PC-9 (cell line): ENCODE measurements around the gene PFDN4. TPM values are rescaled to one million over a fixed set of nuclear protein-coding genes. Genes with fewer than 3 reads are reported as not detected.
A peak's percentile ranks its signal among the peaks of the same experiment; 100 is the strongest.

Experiments used
- BruUV-seq: library from RNA; stranded (reverse); fragments of 400-500 nt; replicated peaks from 2 replicates; lab custom pipeline; 2021; lab: Mats Ljungman, UMichigan
- CTCF ChIA-PET: fragments of 300-600 bp; sonication (Branson Sonifier 250); formaldehyde crosslinking; loops from one replicate; lab custom pipeline; 2022; ENCODE audit warnings: antibody characterized with exemption; lab: Charles Lee
- POLR2A ChIA-PET: fragments of 300-600 bp; sonication (Branson Sonifier 250); formaldehyde crosslinking; loops from one replicate; lab custom pipeline; 2022; ENCODE audit warnings: antibody characterized with exemption; ENCODE audit not compliant: unreplicated experiment; lab: Charles Lee
- DNase-seq, 2 experiments: peaks; one replicate each; pipeline versions ENCODE4 v3.0.0 to v3.0.0-alpha.2; 2015 to 2022; ENCODE audit warnings: mixed read lengths in 1 of 2
- H2AFZ ChIP-seq: fragments of 200-600 bp; sonication (generic); 2 replicates; pipeline ENCODE4 v1.8.1; 2017; ENCODE audit warnings: antibody characterized with exemption
- H3F3A ChIP-seq: fragments of 200-600 bp; sonication (generic); 2 replicates; pipeline ENCODE4 v1.8.1; 2017; ENCODE audit warnings: antibody characterized with exemption, mild to moderate bottlenecking, low read depth; ENCODE audit not compliant: insufficient read depth
- H3K27ac ChIP-seq: fragments of 200-600 bp; sonication (generic); 2 replicates; pipeline ENCODE4 v1.6.1; 2016; ENCODE audit warnings: mixed run types
- H3K27me3 ChIP-seq: fragments of 200-600 bp; sonication (generic); 2 replicates; pipeline ENCODE4 v1.6.1; 2016; ENCODE audit warnings: low read depth, mixed run types; ENCODE audit not compliant: insufficient read depth
- H3K36me3 ChIP-seq: fragments of 200-600 bp; sonication (generic); 2 replicates; pipeline ENCODE4 v1.6.1; 2016; ENCODE audit warnings: low read depth, mixed run types
- H3K4me1 ChIP-seq: fragments of 200-600 bp; sonication (generic); replicated peaks from 2 replicates; pipeline ENCODE4 v1.6.1; 2016; ENCODE audit warnings: mixed run types; ENCODE audit not compliant: insufficient read depth
- H3K4me2 ChIP-seq: fragments of 200-600 bp; sonication (generic); 2 replicates; pipeline ENCODE4 v1.6.1; 2017; ENCODE audit warnings: mixed run types
- H3K4me3 ChIP-seq: fragments of 200-600 bp; sonication (generic); 2 replicates; pipeline ENCODE4 v1.6.1; 2016; ENCODE audit warnings: mixed run types
- H3K79me2 ChIP-seq: fragments of 200-600 bp; sonication (generic); 2 replicates; pipeline ENCODE4 v1.6.1; 2017; ENCODE audit warnings: low read depth, mixed run types
- H3K9me2 ChIP-seq: fragments of 200-600 bp; sonication (generic); 2 replicates; pipeline ENCODE4 v1.8.1; 2017; ENCODE audit warnings: mild to moderate bottlenecking; ENCODE audit not compliant: insufficient read depth
- H3K9me3 ChIP-seq: fragments of 200-600 bp; sonication (generic); 2 replicates; pipeline ENCODE4 v1.8.1; 2016; ENCODE audit warnings: low read depth; ENCODE audit not compliant: insufficient read depth
- H4K20me1 ChIP-seq: fragments of 200-600 bp; sonication (generic); 2 replicates; pipeline ENCODE4 v1.8.1; 2017; ENCODE audit not compliant: insufficient read depth
- EZH2 ChIP-seq: fragments of 200-600 bp; sonication (generic); IDR thresholded peaks from 2 replicates; pipeline ENCODE4 v1.8.0; 2017; ENCODE audit warnings: antibody characterized with exemption, low read depth
- intact Hi-C: fragments of 100-400 bp; cut with micrococcal nuclease; formaldehyde crosslinking; loops from one replicate; pipeline ENCODE4 v1.10.0; 2022; ENCODE audit not compliant: unreplicated experiment
- total RNA-seq: library from RNA; stranded (reverse); gene quantifications from 2 replicates; pipeline ENCODE4 v1.2.3, GENCODE V29; 2021
- TF ChIP-seq, protein P1 (sequence below): fragments of 200-600 bp; sonication (generic); conservative IDR thresholded peaks from 2 replicates; pipeline ENCODE4 v1.6.1; 2017; ENCODE audit warnings: mixed run types, antibody characterized with exemption, mild to moderate bottlenecking, moderate library complexity

The PFDN4 gene
- total RNA-seq, 1 experiment from 2014 or later: 49.5 TPM

DNA sequence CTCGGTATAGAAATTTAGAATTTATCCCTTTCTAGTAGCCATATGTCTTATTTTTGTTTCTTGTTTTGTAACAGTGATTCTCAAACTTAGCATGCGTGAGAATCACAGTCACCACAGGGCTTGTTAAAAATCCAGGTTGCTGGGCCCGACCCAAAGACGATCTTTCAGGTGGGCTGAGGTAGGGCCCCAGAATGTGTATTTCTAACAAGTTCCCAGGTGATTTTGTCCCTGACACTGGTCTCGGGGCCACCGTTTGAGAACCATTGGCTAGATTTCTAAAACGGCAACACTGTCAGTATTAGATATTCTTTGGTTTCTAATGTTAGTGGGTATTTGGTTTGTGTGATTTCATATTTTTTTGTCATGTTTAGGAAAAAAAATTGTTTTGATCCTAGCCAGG is 9.9 kb downstream of the PFDN4 start:
- Histone ChIP-seq H3K4me3 (no peak overlapping the region), H3F3A (peaks cover 20% of the 10 kb centered on the region), H3K4me2 (no peak overlapping the region), H3K27ac (no peak overlapping the region), H3K9me2 (no peaks in the 10 kb centered on the region), H3K79me2 (peaks cover 15% of the 10 kb centered on the region), H3K27me3 (no peaks in the 10 kb centered on the region), H3K36me3 (peaks cover 21% of the 10 kb centered on the region; the same call in 1 of the 2 replicates), H2AFZ (no peak overlapping the region), H4K20me1 (peaks cover 6% of the 10 kb centered on the region), H3K9me3 (no peaks in the 10 kb centered on the region), H3K4me1 (peaks cover 9% of the 10 kb centered on the region)
- ChIA-PET POLR2A (no interaction called here), CTCF (no interaction called here)
- no peak for DNase-seq
- no TSS peak for BruUV-seq
- TF ChIP-seq, protein P1, sequence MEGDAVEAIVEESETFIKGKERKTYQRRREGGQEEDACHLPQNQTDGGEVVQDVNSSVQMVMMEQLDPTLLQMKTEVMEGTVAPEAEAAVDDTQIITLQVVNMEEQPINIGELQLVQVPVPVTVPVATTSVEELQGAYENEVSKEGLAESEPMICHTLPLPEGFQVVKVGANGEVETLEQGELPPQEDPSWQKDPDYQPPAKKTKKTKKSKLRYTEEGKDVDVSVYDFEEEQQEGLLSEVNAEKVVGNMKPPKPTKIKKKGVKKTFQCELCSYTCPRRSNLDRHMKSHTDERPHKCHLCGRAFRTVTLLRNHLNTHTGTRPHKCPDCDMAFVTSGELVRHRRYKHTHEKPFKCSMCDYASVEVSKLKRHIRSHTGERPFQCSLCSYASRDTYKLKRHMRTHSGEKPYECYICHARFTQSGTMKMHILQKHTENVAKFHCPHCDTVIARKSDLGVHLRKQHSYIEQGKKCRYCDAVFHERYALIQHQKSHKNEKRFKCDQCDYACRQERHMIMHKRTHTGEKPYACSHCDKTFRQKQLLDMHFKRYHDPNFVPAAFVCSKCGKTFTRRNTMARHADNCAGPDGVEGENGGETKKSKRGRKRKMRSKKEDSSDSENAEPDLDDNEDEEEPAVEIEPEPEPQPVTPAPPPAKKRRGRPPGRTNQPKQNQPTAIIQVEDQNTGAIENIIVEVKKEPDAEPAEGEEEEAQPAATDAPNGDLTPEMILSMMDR: no peak
- TF ChIP-seq EZH2: no peak
- intact Hi-C loops: loop anchor here (5.0 kb wide), 1 partner anchor 380 kb away; no protein-coding TSS in a partner anchor

DNA sequence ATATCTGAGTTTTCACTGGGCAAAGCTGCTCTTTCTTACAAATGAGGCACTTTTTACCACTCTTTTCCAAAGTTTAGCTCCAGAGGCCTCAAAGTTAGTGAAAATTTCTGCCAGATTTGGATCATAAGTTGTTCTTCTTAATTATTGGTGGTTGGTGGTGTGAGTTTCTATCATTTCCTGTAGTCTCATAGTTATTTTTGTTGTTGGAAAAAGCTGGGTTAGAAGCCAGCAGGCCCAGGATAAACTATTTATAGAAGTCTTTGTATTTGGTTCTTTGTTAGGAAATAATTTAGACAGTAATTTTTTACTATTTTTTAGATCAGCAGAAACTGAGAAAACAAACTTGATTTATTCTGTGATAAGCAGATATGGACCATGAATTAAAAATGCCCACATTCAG is 10.6 kb downstream of the PFDN4 start:
- no peaks in the 10 kb centered on the region for H3K9me2 ChIP-seq
- peaks cover 4% of the 10 kb centered on the region; the same call in 1 of the 2 replicates for H4K20me1 ChIP-seq
- no peak for DNase-seq
- H3K27me3 ChIP-seq: no peaks in the 10 kb centered on the region
- 0 out of 2 replicates have a peak overlapping the region, but pooled peaks have one; percentile 27 for H3K27ac ChIP-seq
- H3K9me3 ChIP-seq: no peaks in the 10 kb centered on the region
- no peak overlapping the region for H3K4me2 ChIP-seq
- H3K36me3 ChIP-seq: peaks cover 21% of the 10 kb centered on the region; the same call in 1 of the 2 replicates
- peaks cover 8% of the 10 kb centered on the region for H3K79me2 ChIP-seq
- no TSS peak for BruUV-seq
- H3K4me3 ChIP-seq: no peak overlapping the region
- H3F3A ChIP-seq: peaks cover 20% of the 10 kb centered on the region
- POLR2A ChIA-PET: no interaction called here
- TF ChIP-seq, protein P1: no peak
- no peak for TF ChIP-seq EZH2
- H2AFZ ChIP-seq: no peak overlapping the region
- CTCF ChIA-PET: no interaction called here
- H3K4me1 ChIP-seq: peaks cover 9% of the 10 kb centered on the region
- intact Hi-C loops: loop anchor here (5.0 kb wide), 1 partner anchor 379 kb away; no protein-coding TSS in a partner anchor

DNA sequence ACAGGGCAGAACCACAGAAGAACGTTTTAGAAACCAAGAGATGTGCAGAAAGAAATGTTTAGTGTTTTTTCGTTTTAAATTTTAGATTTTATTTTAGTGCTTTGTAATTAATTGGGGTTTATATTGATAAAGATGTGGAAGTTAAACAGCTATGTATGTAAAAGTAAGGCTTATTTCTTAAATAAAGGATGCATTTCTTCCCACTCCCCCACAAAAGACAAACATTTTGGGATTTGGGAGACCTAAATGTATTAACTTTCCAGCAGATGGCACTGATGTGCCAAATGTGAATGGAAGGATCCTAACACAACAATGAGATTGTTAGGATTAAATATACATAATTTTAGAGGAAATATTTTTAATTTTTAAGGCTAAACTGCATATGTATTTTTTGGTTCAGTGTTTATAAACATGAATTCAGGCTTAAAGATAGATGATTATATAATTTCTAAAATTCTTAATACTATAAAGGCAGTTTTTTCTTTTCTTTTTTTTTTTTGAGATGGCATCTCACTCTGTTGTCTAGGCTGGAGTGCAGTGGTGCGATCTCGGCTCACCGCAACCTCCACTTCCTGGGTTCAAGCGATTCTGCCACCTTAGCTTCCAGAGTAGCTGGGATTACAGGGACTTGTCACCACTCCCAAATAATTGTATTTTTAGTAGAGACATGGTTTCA is 12.0 kb downstream of the PFDN4 start:
- Histone ChIP-seq H3K9me3 (no peaks in the 10 kb centered on the region), H2AFZ (no peak overlapping the region), H3K4me2 (no peak overlapping the region), H3K9me2 (no peaks in the 10 kb centered on the region), H3K27me3 (no peaks in the 10 kb centered on the region), H3F3A (peaks cover 20% of the 10 kb centered on the region), H3K79me2 (no peaks in the 10 kb centered on the region), H3K27ac (no peak overlapping the region), H3K4me3 (no peak overlapping the region), H3K36me3 (peaks cover 15% of the 10 kb centered on the region; the same call in 1 of the 2 replicates), H3K4me1 (peaks cover 9% of the 10 kb centered on the region), H4K20me1 (no peaks in the 10 kb centered on the region)
- intact Hi-C loops: loop anchor here (1.0 to 10.0 kb wide), 4 partner anchors 165 to 426 kb away; partner anchors contain the start of gene DOK5
- POLR2A ChIA-PET: no interaction called here
- CTCF ChIA-PET: interaction anchor here (0.5 kb wide), 1 partner anchor 428 kb away, joined by 4 read pairs; no protein-coding TSS in a partner anchor
- no TSS peak for BruUV-seq
- TF ChIP-seq EZH2: no peak
- TF ChIP-seq, protein P1: peak; percentile 92
- peak; percentile 12 to 48 for DNase-seq
